Renal cortex interstitium (tissue), 11 donors: ENCODE data around the gene PLCL2. TPM values are rescaled to one million over a fixed set of nuclear protein-coding genes. Genes with fewer than 3 reads are reported as not detected.

ENCODE experiments used
- DNase-seq, 11 donors: peaks; one replicate each; pipeline ENCODE4 v3.0.0-alpha.2; 2013; ENCODE audit warnings: low read depth in 9 of 11, low spot score in 4 of 11; ENCODE audit errors: extremely low read depth in 1 of 11
- polyA plus RNA-seq, 3 donors: library from polyadenylated mRNA; unstranded; fragments of 120-200 nt; gene quantifications; one replicate each; pipeline ENCODE4 v1.2.1, GENCODE V29; 2013; ENCODE audit not compliant: insufficient read length in 3 of 3

Gene PLCL2
- polyA plus RNA-seq, 3 donors, result 14.2 to 17.7 (median 15.0) TPM

- DNase-seq, result no peak
These were observed 138.4 kb downstream of the PLCL2 start for GRCh38 chr3:17023006-17023664.

DNA sequence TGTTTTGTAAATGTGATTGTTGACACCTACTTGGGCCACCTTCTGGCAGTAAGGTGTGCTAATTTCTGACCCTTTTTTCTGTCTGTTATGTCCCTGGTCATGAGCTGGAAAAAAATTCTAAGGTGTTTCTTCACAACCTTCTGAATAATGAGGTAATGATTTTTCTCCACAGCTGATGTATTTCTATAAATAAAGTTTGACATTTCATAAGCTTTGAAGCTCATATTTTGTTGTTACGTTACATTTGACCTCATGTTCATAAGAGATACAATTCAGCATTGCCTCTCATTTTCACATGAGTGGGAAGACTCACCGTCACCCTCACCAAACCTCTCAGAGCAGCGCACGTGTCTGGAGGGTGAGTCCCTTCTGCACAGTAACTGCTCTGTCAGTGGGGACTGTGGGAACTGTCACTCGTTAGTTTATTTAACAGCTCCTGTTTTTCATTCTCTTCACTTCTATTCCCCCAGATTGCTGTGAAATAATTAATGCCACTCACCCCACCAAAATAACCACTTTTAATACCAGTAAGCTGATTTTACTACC lies 140.9 kb downstream of the PLCL2 start:
- DNase-seq, result no peak

DNA sequence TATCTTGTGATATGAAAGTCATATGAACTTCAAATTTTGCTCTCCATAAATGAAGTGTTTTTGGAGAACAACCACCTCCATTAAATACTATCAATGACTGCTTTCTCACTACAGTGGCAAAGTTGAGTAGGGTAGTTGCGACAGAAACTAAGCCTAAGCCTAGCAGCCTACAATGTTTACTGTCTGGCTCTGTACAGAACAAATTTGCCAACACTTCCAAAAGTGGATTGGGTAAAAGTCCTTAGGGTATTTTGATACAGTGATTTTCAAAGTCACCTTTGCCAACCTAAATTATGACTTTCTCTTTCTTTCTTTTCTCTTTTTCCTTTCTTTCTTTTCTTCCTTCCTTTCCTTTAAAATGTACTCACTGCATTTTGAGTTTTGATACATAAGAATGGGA lies 142.6 kb downstream of the PLCL2 start:
- no peak for DNase-seq

- no peak for DNase-seq
These were observed 143.6 kb downstream of the PLCL2 start for GRCh38 chr3:17028363-17028762.

DNA sequence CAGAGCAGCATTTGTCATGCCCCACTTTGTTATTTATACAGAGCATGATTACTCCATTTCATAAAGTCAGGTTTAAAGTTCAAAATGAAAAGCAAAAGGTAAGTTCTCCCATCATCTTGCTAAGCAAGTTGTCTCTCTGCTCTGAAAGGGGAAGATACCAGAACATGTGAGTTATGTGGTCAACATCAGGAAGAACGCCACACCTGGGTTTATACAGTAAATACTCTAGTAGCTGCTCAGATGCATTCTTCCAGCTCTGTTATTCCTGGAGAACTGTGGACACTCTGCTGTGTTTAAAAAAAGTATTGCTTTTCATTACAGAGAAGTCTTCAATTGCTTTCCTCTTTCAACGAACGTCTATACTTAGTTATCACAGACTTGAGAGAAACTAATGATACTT lies 145.7 kb downstream of the PLCL2 start:
- DNase-seq, result no peak

- peak in 4 of 11 donors; percentile 15 to 44 (median 20) for DNase-seq
These were observed 146.3 kb downstream of the PLCL2 start for GRCh38 chr3:17030956-17031652.

DNA sequence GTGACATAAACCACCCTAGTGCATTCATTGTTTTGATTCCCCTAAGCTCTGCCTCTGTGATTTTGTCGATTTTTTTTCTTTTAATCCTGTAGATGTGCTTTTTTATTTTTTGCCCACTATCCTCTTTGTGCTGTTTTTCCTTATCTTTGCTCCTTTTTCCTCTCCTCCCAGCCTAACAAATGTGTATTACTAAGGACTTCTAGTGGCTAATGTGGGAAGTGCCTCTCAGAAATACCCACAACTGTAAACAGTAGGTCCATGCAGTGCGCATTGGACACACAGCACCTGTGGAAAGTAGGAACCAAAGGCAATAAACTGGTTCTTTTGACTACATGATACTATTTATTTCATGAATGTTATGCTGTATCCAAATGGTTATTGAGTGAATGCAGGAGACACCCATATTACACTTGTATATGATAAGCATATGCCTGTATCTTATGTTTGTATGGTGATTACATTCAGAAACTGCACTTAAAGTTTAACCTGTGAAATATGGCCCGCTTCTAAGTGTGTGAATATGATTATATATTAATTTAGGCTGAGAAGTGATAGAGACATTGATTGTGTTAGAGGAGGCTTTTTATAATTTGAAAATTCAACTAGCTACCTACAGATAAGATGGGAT lies 147.8 kb downstream of the PLCL2 start:
- peak in 7 of 11 donors; percentile 12 to 39 (median 22) for DNase-seq

- no peak for DNase-seq
These were observed 148.9 kb downstream of the PLCL2 start for GRCh38 chr3:17033516-17034168.

- DNase-seq, result no peak
These were observed 150.3 kb downstream of the PLCL2 start for GRCh38 chr3:17035033-17035432.

DNA sequence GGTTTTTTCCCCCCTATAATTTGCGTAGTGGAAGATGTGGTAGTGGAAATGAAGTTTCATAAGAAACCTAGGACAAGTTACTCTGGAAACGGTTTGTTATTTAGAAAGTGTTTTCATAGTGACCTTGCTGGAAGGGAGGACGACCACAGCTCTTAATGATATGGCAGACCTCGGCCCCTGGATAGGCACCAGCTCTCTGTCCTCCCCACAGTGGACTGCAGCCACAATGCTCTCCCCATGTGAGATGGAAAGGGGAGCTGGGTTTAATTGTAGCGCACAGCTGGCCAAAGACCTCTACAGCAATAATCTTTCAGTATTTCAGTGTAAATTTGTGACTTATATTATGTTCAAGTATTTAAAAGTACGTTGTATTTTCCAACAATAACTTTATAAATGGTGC lies 151.2 kb downstream of the PLCL2 start:
- no peak for DNase-seq

DNA sequence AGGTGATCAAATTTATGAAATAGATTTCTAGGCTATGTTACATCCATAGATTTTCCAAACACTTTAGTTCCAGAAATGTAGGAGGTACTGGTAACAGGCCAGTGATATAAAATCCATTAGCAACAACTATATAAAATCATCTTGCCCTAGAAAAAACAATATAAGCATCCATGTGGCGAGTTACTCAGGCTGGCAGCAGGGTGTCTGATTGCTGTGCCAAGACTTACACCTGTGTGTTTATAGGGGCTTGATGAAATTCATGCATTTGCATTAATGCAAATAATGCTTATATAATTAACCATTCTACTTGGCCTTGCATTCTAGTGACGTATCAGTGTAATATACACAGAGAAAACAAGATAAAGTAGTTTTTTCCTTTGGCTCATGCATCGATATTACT lies 153.4 kb downstream of the PLCL2 start:
- DNase-seq, result no peak

GRCh38 chr3:17038900-17039553 lies 154.3 kb downstream of the PLCL2 start:
- DNase-seq, result no peak

DNA sequence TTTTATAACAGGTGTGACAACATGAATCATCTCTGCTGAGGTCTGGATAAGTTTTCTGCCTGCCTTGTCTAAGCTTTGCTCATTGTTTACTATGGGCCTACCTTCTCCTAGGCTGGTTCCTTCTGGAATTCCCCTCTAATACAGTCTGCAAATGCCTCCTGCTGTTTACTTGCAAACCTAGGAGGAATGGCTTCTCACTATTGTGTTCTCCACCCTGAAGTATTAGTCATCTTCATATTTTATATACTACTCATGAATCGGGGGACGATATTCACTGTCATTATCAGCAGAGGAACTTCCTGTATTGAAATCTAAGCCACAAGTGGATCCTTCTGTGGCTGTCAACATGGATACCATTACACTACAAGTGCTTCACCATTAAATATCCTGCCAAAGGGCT lies 154.8 kb downstream of the PLCL2 start:
- no peak for DNase-seq

DNA sequence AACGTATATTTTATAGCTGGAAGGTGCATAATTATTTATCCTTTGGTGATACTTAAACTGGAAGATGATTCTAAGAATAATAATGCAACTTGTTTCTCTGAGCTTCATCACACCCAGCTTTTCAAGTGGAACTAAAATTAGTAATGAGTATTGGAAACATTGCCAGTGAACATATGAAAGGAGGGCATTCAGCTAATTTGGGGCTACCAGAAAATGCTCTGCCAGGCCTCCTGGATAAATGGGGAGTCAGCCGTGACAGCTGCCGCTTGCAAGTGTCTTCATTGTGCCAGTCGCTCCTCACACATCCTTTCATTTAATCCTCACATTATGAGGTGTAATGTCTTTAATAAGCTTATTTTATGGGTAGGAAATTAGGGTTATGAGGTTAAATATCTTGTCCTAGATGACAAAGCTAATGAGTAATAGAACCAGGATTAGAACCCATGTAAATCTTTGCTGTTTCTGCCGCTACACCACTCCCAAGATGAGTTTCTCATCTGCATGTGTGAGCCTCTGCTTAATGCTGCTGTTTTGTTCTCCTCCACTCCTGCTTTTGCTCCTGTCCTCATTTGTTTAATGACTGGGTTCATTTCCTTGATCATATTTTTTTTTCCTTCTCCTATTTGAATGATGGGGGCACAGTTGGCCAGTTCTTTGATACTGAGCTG lies 155.7 kb downstream of the PLCL2 start:
- DNase-seq, result no peak

DNA sequence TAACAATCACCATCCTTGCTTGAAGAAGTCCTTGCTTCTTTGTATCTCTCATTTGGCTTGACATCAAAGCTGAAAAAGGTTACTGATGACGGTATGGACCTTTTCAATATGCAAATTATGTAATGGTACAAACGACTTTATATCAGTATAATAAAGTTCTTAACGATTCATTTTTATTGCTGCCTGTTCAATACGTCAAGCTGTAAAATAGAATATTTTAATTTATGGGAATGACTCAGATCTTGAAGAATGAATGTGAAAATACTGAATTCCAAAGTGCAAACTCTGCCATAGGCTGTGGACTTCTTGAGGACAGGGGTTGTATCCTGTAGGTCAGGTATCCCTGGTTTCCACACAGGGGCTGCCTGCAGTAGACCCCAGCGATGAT lies 156.2 kb downstream of the PLCL2 start:
- no peak for DNase-seq

DNA sequence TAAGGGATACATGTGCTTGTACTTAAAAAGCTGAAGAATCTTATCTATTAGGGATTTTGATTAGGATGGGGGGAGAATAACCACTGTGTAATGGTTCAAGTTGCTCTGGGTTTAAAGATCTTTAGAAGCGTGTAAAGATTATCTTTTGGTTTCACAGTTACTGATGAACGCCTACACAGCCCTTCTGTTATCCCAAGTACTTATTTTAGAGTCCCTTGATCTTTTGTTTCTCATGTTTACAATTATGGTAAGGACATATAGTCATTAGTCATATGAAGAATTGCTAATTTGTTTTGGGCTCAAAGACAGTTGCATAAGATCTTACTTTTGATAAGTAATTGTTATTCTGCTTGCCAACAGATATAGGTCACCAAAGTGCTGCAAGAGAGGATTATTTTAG lies 160.1 kb downstream of the PLCL2 start:
- DNase-seq, result no peak

GRCh38 chr3:17045705-17046104 lies 160.9 kb downstream of the PLCL2 start:
- DNase-seq, result no peak

GRCh38 chr3:17046623-17047022 lies 161.9 kb downstream of the PLCL2 start:
- no peak for DNase-seq

- no peak for DNase-seq
These were observed 162.4 kb downstream of the PLCL2 start for GRCh38 chr3:17047162-17047561.
